Upper lobe of left lung (tissue), 4 donors: Measurements from ENCODE around the gene AGAP3.

Experiments
- EP300 ChIP-seq, 4 donors: sonication (generic); formaldehyde crosslinking; IDR thresholded peaks; one replicate each; pipeline ENCODE4 v1.5.1; 2017; ENCODE audit warnings: antibody characterized with exemption in 4 of 4, control low read depth in 2 of 4
- POLR2A ChIP-seq, 4 donors: fragments of 450-650 bp; IDR thresholded peaks; one replicate each; pipeline ENCODE4 v1.5.1; 2016 to 2017; ENCODE audit warnings: antibody characterized with exemption in 4 of 4, mild to moderate bottlenecking in 2 of 4

GRCh38 chr7:151131224-151131591, 44.9 kb downstream of the AGAP3 start:
- TF ChIP-seq EP300 (IDR thresholded peaks at IDR 0.05): no peak
- TF ChIP-seq POLR2A (IDR thresholded peaks at IDR 0.05): no peak
